ENCODE results near the gene SRCIN1. TPM values are rescaled to one million over a fixed set of nuclear protein-coding genes. Genes with fewer than 3 reads are reported as not detected.
A peak's percentile ranks its signal among the peaks of the same experiment; 100 is the strongest.

Gene SRCIN1
- total RNA-seq, 3 donors from 2014 or later: 2.3 to 7.0 (median 2.5) TPM

- Histone ChIP-seq H3K36me3 (ENCODE audit: low read depth) (no peaks in the 10 kb centered on the region), H3K4me3 (no peak overlapping the region), H3K9me3 (no peaks in the 10 kb centered on the region), H3K4me1 (ENCODE audit: low read depth) (no peaks in the 10 kb centered on the region)
- DNase-seq: no peak
- no peak for TF ChIP-seq CTCF (IDR thresholded peaks at IDR 0.05)
- intact Hi-C loops (cut with DNase I, micrococcal nuclease): loop anchor here in 1 of 2 donors (10.0 kb wide), 1 partner anchor 114 kb away; no protein-coding TSS in a partner anchor
- no peak for ATAC-seq
Observed at GRCh38 chr17:38550661-38551060, 55.1 kb downstream of the SRCIN1 start.

- ATAC-seq (no peak), DNase-seq (no peak)
- no peaks in the 10 kb centered on the region for H3K9me3 ChIP-seq
- H3K4me1 ChIP-seq (ENCODE audit: low read depth): no peaks in the 10 kb centered on the region
- H3K4me3 ChIP-seq: no peak overlapping the region
- H3K36me3 ChIP-seq (ENCODE audit: low read depth): no peaks in the 10 kb centered on the region
- intact Hi-C loops (cut with DNase I, micrococcal nuclease): no loop called here
- no peak for TF ChIP-seq CTCF (IDR thresholded peaks at IDR 0.05)
Observed at GRCh38 chr17:38549285-38549684, 56.5 kb downstream of the SRCIN1 start.

- Histone ChIP-seq H3K9me3 (no peaks in the 10 kb centered on the region), H3K4me1 (ENCODE audit: low read depth) (no peaks in the 10 kb centered on the region), H3K36me3 (ENCODE audit: low read depth) (no peaks in the 10 kb centered on the region), H3K4me3 (no peak overlapping the region)
- no peak for TF ChIP-seq CTCF (IDR thresholded peaks at IDR 0.05)
- DNase-seq: peak in 1 of 3 donors; percentile 34
- intact Hi-C loops (cut with DNase I, micrococcal nuclease): no loop called here
- no peak for ATAC-seq
Observed at GRCh38 chr17:38547444-38547843, 58.3 kb downstream of the SRCIN1 start.

- intact Hi-C loops (cut with DNase I, micrococcal nuclease): no loop called here
Observed at GRCh38 chr17:38546396-38546795, 59.4 kb downstream of the SRCIN1 start.

GRCh38 chr17:38545531-38546225, 60.1 kb downstream of the SRCIN1 start:
- ATAC-seq (no peak), DNase-seq (no peak)
- Histone ChIP-seq H3K36me3 (ENCODE audit: low read depth) (no peaks in the 10 kb centered on the region), H3K9me3 (no peaks in the 10 kb centered on the region), H3K4me1 (ENCODE audit: low read depth) (no peaks in the 10 kb centered on the region), H3K4me3 (no peak overlapping the region)
- intact Hi-C loops (cut with DNase I, micrococcal nuclease): no loop called here
- no peak for TF ChIP-seq CTCF (IDR thresholded peaks at IDR 0.05)

More at GRCh38 chr17:38546396-38546795, 59.4 kb downstream of the SRCIN1 start:
- DNase-seq: no peak
- no peaks in the 10 kb centered on the region for H3K4me1 ChIP-seq (ENCODE audit: low read depth)
- no peaks in the 10 kb centered on the region for H3K9me3 ChIP-seq
- ATAC-seq: no peak
- no peak overlapping the region for H3K4me3 ChIP-seq
- TF ChIP-seq CTCF (IDR thresholded peaks at IDR 0.05): no peak
- no peaks in the 10 kb centered on the region for H3K36me3 ChIP-seq (ENCODE audit: low read depth)
